ENCODE measurements around the gene PTPRJ.

The PTPRJ gene

DNA sequence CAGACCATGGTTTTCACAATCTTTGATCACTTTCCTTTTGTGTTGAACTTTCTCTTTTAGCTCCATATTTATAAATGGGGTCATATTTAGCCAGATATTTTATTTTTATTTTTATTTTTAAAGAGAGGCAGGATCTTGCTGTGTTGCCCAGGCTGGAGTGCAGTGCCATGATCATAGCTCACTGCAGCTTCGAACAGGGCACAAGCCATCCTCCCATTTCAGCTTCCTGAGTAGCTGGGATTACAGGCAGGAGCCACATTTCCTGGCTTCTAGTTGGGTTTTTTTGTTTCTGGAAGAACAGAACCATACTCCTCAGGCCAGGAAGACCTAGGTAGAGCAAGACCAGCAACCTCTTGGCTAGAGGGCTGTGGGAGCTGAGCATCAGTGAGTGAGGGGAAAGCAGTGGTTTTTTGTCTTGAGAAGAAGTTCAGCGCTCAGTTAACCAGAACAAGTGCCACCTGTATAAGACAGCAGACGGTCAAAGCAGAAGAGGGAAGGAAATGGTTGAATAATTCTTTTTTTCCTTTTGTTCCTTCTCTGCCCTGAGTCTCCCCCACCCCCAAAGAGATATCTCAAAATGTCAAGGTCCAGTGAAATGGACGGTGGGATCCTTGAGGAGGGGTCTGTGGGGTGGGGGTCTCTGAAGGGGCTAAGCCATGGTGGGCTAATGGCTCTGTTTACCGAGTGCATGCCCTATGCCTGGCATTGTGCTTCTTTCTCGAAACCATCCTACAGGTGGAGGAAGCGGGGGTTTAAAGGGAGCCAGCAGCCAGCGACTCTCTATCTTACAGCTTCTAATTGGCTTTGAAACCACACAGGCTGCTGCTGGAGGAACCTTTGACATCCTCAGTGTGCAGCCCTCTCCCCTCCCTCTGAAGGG is 63.0 kb downstream of the PTPRJ start:
- DNase-seq, result no peak

GRCh38 chr11:48043991-48044512 is 63.7 kb downstream of the PTPRJ start:
- DNase-seq, result no peak

DNA sequence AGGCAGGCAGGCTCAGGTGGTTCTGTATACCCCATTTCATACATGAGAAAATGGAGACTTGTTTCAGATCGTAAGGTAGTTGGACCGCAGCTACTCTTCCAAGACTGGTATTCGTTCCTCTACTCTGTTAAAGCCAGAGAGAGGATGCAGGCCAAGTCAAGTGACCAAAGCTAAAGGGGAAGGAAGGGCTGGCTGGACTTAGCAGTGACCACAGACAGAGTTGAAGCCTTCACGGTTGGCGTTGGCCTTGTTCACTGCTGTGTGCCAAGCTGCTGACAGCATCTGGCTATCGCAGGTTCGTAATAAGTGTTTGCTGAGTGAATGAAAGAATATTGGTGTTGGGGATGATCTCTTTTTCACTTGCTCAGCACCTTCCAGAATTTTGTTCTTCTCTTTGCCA is 64.2 kb downstream of the PTPRJ start:
- no peak for DNase-seq

GRCh38 chr11:48045536-48045935 is 65.2 kb downstream of the PTPRJ start:
- no peak for DNase-seq

DNA sequence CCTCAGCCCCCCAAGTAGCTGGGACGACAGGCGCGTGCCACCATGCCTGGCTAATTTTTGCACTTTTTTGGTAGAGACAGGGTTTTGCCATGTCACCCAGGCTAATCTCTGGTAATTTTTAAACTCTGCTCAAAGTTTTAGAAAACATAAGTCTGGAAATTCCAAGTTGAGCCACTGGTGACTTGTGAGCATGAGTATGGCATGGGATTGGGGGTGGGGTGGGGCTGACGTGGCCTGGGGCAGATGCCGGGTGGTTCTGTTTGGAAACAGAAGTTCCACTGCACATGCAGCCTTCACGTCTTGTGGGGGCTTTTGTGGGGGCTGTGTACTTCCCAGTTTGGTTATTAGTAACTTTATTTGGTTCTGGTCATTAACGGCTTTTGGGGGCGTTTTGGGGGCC is 67.3 kb downstream of the PTPRJ start:
- no peak for DNase-seq

- DNase-seq, result no peak
These were observed 68.7 kb downstream of the PTPRJ start for GRCh38 chr11:48049036-48049435.

DNA sequence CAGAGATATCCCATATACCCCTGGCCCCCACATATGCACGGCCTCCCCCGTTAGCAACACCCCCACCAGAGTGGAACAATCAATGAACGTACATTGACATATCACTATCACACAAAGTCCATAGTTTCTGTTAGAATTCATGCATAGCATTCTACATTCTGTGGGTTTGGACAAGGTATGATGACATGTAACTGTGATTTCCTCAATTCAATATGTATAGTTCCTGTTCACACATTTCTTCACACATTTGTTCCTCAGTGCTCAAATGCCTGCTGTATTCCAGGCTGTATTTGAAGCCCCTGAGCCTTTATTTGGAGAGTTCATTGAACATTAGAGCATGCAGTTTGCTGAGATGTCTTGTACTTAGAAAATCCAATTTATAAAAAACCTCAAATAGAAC is 69.9 kb downstream of the PTPRJ start:
- no peak for DNase-seq

- no peak for DNase-seq
These were observed 71.0 kb downstream of the PTPRJ start for GRCh38 chr11:48051217-48051830.

GRCh38 chr11:48052183-48053044 is 72.1 kb downstream of the PTPRJ start:
- no peak for DNase-seq

DNA sequence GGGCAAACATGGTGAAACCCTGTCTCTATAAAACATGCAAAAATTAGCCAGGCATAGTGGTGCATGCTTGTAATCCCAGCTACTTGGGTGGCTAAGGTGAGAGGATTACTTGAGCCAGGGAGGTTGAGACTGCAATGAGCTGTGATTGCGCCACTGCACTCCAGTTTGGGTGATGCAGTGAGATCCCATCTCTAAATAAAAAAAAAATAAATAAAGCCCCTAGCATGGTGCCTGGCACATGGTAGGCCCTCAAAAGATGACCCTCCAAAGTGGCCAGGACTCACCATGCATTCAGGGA is 74.6 kb downstream of the PTPRJ start:
- no peak for DNase-seq

GRCh38 chr11:48055292-48056132 is 75.2 kb downstream of the PTPRJ start:
- peak; percentile 1 for DNase-seq

DNA sequence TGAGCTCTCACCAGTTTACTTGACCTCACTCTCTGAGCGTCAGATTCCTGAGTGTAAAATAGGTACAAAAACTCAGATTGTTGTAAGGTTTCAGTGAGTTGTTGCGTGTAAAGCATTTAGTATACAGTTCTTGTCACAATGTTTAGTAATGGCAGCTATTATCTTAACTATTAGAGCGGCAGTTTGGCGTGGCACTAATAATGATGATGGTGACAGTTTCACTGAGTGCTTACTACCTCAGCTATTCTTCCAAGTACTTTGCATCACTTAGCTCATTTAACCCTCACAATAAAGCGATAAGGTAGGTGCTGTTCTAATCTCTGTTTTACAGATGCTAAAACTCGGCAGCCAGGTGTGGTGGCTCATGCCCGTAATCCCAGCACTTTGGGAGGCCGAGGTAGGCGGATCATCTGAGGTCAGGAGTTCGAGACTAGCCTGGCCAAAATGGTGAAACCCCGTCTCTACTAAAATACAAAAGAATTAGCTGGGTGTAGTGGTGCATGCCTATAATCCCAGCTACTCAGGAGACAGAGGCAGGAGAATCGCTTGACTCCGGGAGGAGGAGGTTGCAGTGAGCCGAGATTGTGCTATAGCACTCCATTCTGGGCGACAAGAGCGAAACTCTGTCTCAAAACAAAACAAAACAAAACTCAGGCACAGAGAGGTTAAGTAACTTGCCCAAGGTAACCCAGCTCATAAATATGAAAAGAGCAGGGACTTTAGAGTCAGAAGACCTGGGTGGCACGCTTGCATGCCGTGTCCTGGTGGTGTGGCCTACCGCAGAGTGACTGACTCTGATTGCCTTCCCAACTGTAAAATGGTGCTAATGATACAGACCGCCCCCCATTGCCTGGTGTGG is 76.2 kb downstream of the PTPRJ start:
- no peak for DNase-seq

DNA sequence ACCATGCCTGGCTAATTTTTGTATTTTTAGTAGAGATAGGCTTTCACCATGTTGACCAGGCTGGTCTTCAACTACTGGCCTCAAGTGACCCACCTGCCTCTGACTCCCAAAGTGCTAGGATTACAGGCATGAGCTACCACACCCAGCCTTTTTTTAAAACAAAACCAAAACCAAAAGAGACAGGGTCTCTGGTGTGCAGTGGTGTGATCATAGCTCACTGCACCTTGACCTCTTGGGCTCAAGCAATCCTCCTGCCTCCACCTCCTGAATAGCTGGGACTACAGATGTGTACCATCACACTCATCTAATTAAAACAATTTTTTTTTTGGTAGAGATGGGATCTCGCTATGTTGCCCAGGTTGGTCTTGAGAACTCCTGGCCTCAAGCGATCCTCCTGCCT is 77.7 kb downstream of the PTPRJ start:
- no peak for DNase-seq

- no peak for DNase-seq
These were observed 78.4 kb downstream of the PTPRJ start for GRCh38 chr11:48058788-48059187.

DNA sequence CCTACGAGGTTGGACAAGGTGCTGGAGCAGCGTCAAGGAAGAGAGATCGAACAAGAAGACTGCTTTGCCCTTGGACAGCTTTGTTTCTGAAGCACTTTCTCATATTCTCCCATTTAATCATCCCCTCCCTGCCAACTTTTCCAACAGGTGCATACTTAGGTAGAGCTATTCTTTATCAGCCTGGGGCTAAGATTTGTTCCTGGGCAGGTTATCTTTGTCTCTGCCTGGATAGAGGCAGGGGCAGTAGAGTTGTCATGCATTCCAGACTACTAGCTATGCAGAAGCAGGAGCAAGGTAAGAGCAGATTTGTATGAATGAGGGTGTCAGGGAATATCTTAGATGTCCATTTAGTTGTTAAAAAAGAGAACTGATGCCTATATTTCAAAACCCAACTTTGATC is 82.3 kb downstream of the PTPRJ start:
- no peak for DNase-seq

DNA sequence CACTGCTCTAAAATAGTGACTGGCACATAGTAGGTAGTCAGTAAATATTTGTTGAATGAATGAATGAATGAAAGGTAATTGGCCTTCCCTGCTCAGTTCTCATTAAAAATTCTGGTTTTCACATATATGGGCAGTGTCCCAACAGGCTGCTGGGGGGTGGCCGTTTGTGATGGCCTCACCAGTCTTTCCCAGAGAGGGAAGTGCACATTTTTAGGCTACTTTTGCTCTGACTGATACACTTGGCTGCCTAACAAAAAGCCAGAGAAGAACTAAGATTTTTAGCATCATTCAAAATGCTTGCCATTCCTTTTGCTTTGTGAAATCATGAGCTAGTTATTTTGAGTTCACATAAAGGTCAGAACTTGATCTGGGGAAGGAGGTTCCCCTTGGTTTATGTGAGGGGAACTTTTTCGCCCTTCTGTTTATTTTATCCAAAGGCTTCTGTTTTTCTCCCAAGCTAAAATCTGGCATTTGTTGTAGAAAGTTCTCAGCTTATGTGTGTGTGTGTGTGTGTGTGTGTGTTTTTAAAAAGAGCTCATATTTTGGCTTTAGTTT is 83.1 kb downstream of the PTPRJ start:
- DNase-seq, result no peak

DNA sequence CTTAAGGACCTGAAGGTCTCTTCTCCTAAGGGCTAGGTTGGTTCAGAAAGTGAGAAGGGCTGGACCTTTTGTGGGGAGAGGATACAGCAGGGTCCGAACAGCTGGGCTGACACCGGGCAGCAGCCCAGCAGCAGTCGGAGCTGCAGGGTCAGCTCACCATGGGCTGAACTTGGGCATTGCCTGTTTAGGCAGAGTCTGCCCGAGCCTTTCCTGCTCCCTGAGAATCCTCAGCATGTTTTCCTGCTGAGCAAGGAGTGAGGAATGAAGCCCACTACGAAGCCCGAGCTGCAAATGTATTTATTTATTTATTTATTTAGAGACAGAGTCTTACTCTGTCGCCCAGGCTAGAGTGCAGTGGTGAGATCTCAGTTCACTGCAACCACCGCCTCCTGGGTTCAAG is 83.9 kb downstream of the PTPRJ start:
- DNase-seq, result no peak

GRCh38 chr11:48066881-48067800 is 86.8 kb downstream of the PTPRJ start:
- no peak for DNase-seq

DNA sequence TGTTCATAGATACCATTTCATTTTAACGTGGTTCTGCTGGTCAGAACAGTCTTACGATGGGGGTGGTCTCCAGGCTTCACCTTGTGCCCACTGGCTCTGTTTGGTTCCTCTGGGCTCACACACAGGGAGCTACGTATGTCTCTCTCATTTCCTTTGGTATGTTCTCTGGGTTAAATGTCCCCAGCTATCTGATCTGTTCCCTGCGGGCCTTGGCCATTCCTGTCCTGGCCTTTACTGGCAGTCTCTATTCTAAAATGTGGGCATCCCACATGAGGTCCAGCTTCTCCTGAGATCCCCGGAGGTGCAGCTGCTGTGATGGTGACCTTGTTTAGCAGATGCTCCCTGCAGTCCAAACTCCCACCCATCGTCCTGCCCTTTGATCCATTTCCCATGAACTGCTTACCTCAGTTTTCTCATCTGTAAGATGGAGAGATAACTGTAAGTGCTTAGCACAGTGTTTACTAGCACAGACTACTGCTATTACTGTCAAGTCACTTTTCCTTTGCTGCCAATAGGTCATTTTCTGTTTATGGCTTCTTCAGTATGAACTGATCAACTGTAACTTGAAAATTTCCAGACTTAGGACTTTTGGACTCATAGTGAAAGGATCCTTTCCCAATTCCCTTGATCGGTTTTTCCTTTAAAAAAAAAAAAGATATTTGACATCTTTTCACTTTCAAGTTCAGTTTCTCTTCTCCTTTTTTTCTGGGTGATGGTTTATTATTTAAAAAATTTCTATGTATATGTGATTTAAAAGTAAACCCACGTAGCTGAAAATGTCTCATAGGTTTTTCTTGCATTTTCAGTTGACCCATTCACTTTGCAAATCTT is 92.9 kb downstream of the PTPRJ start:
- DNase-seq, result no peak

Data from COR-L47 (cell line).